ENCODE measurements around the gene C12orf76.

Gene C12orf76

GRCh38 chr12:109998241-109998903 lies 50.0 kb downstream of the C12orf76 start:
- no peaks in the 10 kb centered on the region for H3K9me3 ChIP-seq
- no peak for TF ChIP-seq CTCF (IDR thresholded peaks at IDR 0.05; ENCODE audit: low read depth, low read length)
- H3K4me3 ChIP-seq (ENCODE audit: low read depth, low read length) = peak overlapping the region; percentile 55
- no peaks in the 10 kb centered on the region for H3K4me1 ChIP-seq
- no peak for DNase-seq
- no peaks in the 10 kb centered on the region for H3K36me3 ChIP-seq
- H3K27me3 ChIP-seq = no peaks in the 10 kb centered on the region

- H3K27me3 ChIP-seq = no peaks in the 10 kb centered on the region
- no peak for TF ChIP-seq CTCF (IDR thresholded peaks at IDR 0.05; ENCODE audit: low read depth, low read length)
- no peaks in the 10 kb centered on the region for H3K9me3 ChIP-seq
- DNase-seq = no peak
- H3K4me1 ChIP-seq = no peaks in the 10 kb centered on the region
- H3K36me3 ChIP-seq = no peaks in the 10 kb centered on the region
- H3K4me3 ChIP-seq (ENCODE audit: low read depth, low read length) = no peak overlapping the region
These were observed 50.9 kb downstream of the C12orf76 start for GRCh38 chr12:109997393-109997792.

GRCh38 chr12:109996483-109996853 lies 51.9 kb downstream of the C12orf76 start:
- no peak for TF ChIP-seq CTCF (IDR thresholded peaks at IDR 0.05; ENCODE audit: low read depth, low read length)
- Histone ChIP-seq H3K9me3 (no peaks in the 10 kb centered on the region), H3K4me3 (ENCODE audit: low read depth, low read length) (peak overlapping the region; percentile 93), H3K36me3 (no peaks in the 10 kb centered on the region), H3K4me1 (no peaks in the 10 kb centered on the region), H3K27me3 (no peaks in the 10 kb centered on the region)
- DNase-seq = no peak

GRCh38 chr12:109995686-109996482 lies 52.4 kb downstream of the C12orf76 start, which contains the start of gene GIT2:
Gene GIT2 (minus strand): TSS chr12:109996368. CDS start chr12:109996224, 144 bp downstream.
- TF ChIP-seq CTCF (IDR thresholded peaks at IDR 0.05; ENCODE audit: low read depth, low read length) = no peak
- Histone ChIP-seq H3K4me1 (no peaks in the 10 kb centered on the region), H3K36me3 (no peaks in the 10 kb centered on the region), H3K4me3 (ENCODE audit: low read depth, low read length) (peak within 1 kb of the TSS; percentile 93), H3K9me3 (no peaks in the 10 kb centered on the region), H3K27me3 (no peaks in the 10 kb centered on the region)
- peak; percentile 97 for DNase-seq

GRCh38 chr12:109995361-109995685 lies 53.0 kb downstream of the C12orf76 start:
- H3K4me3 ChIP-seq (ENCODE audit: low read depth, low read length) = peak overlapping the region; percentile 93
- no peaks in the 10 kb centered on the region for H3K36me3 ChIP-seq
- H3K4me1 ChIP-seq = no peaks in the 10 kb centered on the region
- H3K27me3 ChIP-seq = no peaks in the 10 kb centered on the region
- no peak for TF ChIP-seq CTCF (IDR thresholded peaks at IDR 0.05; ENCODE audit: low read depth, low read length)
- no peak for DNase-seq
- H3K9me3 ChIP-seq = no peaks in the 10 kb centered on the region
